Pancreas (tissue), 10 donors: ENCODE results near the gene GRAMD2B. TPM values are rescaled to one million over a fixed set of nuclear protein-coding genes. Genes with fewer than 3 reads are reported as not detected.

Experiments used
- ATAC-seq, 4 donors: fragments of 200-7000 bp; cut with Tn5 transposase; one replicate each; pipeline versions ENCODE4 v1.8.0 to v1.9.1; 2020; ENCODE audit warnings: mild to moderate bottlenecking in 4 of 4, moderate library complexity in 4 of 4
- DNase-seq, 6 donors: peaks; one replicate each; pipeline ENCODE4 v3.0.0-alpha.2; 2020
- FAIRE-seq: peaks from 2 replicates; lab custom pipeline; 2012; peaks lifted over from hg19 to GRCh38; lab: Jason Lieb, UNC
- H3K27ac ChIP-seq, 4 donors: fragments of 200-600 bp; sonication (generic); 1 replicate in 3 of 4; 2 replicates in 1 of 4; pipeline versions ENCODE4 v1.5.0 to v1.8.0; 2020
- H3K27me3 ChIP-seq, 4 donors: fragments of 200-600 bp; one replicate each; pipeline ENCODE4 v1.8.0; 2021
- H3K36me3 ChIP-seq, 3 donors: fragments of 200-600 bp; sonication (generic) in 1 of 3; one replicate each; pipeline versions ENCODE4 v1.5.0 to v1.8.0; 2020 to 2021
- H3K4me1 ChIP-seq, 3 donors: fragments of 200-600 bp; one replicate each; pipeline ENCODE4 v1.8.0; 2021
- H3K4me3 ChIP-seq, 4 donors: fragments of 200-600 bp; sonication (generic) in 2 of 4; one replicate each; pipeline versions ENCODE4 v1.5.0 to v1.8.0; 2020 to 2021
- H3K9me3 ChIP-seq, 4 donors: fragments of 200-600 bp; one replicate each; pipeline ENCODE4 v1.8.0; 2021
- WGBS, 2 donors: extraction: QIAGEN DNeasy Blood & Tissue Kit; methylation state at CpG; one replicate each; pipeline ENCODE4 v1.1.7; 2013; 5-methylcytosine and 5-hydroxymethylcytosine counted together
- intact Hi-C, 3 donors: fragments of 100-400 bp; cut with DNase I; formaldehyde crosslinking; loops; one replicate each; pipeline versions ENCODE4 v1.11.1 to v1.14.2; 2022
- polyA plus RNA-seq, 2 donors: library from polyadenylated mRNA; stranded (reverse); fragments of 200-250 nt; gene quantifications; one replicate each; pipeline ENCODE4 v1.2.3, GENCODE V29; 2013
- total RNA-seq, 6 donors: library from RNA; stranded (reverse); fragmentation: NEBNext Ultra II Directional in 4 of 6; extraction: Animal tissue kit (Norgen Biotek cat#: 25700) in 4 of 6; gene quantifications; one replicate each; pipeline versions ENCODE4 v1.2.1 to v1.2.4, GENCODE V29; 2021 to 2023
- TF ChIP-seq, protein P1 (sequence below), 4 donors: fragments of 200-600 bp; sonication (generic) in 3 of 4; IDR thresholded peaks; one replicate each; pipeline versions ENCODE4 v1.5.0 to v1.8.0; 2021; ENCODE audit warnings: antibody characterized with exemption in 4 of 4
- donor health status: healthy with polysubstance abuse.
- donor health status: DM: no; HTN: no; CAD: no; lungs with moderate emphysema.
- donor health status: DM: no; HTN: no; CAD: no.
- donor health status: control.
- donor health status: control.
- donor health status: Bipolar disorder and iron deficiency.
- donor health status: DM: yes; HTN: yes; CAD: no.
- donor health status: DM: no; HTN: no; CAD: no.
- donor health status: DM: no; HTN: no; CAD: no.
- donor health status: DM: yes; HTN: yes; CAD: no.

GRAMD2B gene
- total and polyA plus RNA-seq, 8 donors: 4.4 to 11.8 (median 6.5) TPM

DNA sequence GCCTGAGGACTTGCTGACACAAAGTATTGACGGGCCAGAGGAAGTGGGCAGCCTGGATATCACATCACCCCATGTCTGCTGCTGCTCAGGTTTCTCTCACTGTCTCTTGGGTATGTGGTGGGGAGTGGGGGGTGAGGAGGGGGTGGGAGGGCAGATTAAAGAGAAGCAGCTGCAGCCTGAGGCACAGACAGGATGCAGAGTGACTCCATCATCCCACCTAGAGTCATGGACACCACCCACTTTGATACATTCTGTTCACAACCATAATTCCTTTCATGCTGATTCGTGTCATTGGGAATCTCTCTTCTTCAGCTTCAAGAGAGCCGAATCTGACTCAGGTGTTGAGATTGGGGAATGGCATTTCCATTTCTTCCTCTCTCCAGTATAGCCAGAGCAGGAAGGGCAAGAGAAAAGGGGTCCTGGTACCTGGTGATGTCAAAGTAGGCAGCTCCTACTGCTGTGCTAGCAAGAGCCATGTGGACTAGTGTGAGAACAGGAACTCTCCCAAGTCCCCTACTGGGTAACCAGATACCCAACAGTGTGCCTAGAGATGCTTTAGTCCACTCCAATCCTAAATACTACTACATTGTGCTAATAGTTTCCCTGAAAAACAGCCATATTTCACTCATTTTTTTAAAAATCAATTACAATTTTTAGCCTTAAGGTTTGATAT, 22.4 kb downstream of the GRAMD2B start:
- Histone ChIP-seq H3K36me3 (no peaks in the 10 kb centered on the region), H3K4me3 (no peak overlapping the region), H3K27ac (no peak overlapping the region), H3K4me1 (no peaks in the 10 kb centered on the region), H3K9me3 (no peaks in the 10 kb centered on the region), H3K27me3 (no peaks in the 10 kb centered on the region)
- intact Hi-C loops: no loop called here
- WGBS, 2 donors: 88 to 92% methylated on average over 3 of the region's 3 CpGs
- DNase-seq (no peak), ATAC-seq (no peak), FAIRE-seq (no peak)
- TF ChIP-seq, protein P1, sequence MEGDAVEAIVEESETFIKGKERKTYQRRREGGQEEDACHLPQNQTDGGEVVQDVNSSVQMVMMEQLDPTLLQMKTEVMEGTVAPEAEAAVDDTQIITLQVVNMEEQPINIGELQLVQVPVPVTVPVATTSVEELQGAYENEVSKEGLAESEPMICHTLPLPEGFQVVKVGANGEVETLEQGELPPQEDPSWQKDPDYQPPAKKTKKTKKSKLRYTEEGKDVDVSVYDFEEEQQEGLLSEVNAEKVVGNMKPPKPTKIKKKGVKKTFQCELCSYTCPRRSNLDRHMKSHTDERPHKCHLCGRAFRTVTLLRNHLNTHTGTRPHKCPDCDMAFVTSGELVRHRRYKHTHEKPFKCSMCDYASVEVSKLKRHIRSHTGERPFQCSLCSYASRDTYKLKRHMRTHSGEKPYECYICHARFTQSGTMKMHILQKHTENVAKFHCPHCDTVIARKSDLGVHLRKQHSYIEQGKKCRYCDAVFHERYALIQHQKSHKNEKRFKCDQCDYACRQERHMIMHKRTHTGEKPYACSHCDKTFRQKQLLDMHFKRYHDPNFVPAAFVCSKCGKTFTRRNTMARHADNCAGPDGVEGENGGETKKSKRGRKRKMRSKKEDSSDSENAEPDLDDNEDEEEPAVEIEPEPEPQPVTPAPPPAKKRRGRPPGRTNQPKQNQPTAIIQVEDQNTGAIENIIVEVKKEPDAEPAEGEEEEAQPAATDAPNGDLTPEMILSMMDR (IDR thresholded peaks at IDR 0.05): no peak

DNA sequence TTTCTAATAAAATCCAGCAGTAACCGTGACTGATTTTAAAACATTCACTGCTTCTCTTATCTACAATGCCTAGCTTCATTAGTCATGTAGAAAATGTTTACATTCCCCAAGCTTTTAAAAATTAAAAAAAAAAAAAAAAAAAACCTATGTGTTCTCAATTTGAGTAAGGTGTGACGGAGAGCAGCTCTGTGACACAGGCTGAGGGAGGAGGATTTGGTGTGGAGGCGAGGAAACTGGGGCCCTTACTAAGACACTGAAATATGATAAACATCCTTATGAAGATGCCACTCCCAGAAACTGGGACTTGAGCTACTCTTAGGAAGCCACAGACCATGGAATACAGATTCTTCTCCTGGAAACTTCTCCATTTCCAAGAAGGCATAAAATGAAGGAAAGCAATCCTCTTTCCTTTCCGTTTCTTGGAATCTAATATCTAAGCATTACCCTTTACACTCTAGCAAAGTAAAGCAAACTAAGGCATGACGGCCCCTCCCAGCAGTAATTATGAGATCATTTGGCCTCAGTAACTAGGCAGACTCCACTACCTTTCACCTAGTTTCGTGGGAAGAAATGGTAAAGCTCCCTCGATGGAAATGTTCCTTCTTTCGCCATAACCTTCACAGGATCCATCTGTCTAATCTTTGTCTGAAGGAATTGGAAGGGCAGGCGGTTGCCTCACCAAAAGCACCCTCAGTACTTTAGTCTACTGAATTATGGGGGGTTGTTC, 23.5 kb downstream of the GRAMD2B start:
- Histone ChIP-seq H3K36me3 (no peaks in the 10 kb centered on the region), H3K4me3 (no peak overlapping the region), H3K4me1 (no peaks in the 10 kb centered on the region), H3K27me3 (no peaks in the 10 kb centered on the region), H3K27ac (no peak overlapping the region), H3K9me3 (no peaks in the 10 kb centered on the region)
- FAIRE-seq: no peak
- TF ChIP-seq, protein P1 (IDR thresholded peaks at IDR 0.05): no peak
- 93% methylated on average over 9 of the region's 9 CpGs for WGBS, 2 donors
- no peak for DNase-seq
- ATAC-seq: no peak
- intact Hi-C loops: no loop called here

DNA sequence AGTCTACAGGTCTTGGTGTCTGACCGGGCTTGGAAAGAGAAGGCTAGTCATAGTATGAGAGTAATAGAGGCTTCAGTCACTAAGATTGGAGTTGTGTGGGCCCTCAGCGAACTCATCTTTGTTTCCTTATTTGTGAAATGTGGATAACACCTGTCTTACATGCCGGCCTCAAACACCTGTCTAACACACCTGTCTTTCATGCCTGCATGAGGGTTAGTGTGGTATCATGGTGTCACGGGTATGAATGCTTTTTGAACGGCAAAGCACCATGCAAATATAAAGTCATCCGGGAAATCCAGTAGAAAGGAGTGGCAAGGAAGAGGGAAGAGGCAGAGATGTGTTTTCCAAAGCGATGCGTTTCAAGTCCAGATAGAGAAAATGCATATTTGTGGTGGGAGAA, 25.5 kb downstream of the GRAMD2B start:
- Histone ChIP-seq H3K4me3 (no peak overlapping the region), H3K9me3 (no peaks in the 10 kb centered on the region), H3K27ac (no peak overlapping the region), H3K36me3 (no peaks in the 10 kb centered on the region), H3K4me1 (no peaks in the 10 kb centered on the region), H3K27me3 (no peaks in the 10 kb centered on the region)
- DNase-seq (no peak), ATAC-seq (no peak), FAIRE-seq (no peak)
- TF ChIP-seq, protein P1 (IDR thresholded peaks at IDR 0.05): no peak
- 86 to 94% methylated on average over 8 of the region's 8 CpGs for whole genome bisulfite sequencing, 2 donors
- intact Hi-C loops: no loop called here

DNA sequence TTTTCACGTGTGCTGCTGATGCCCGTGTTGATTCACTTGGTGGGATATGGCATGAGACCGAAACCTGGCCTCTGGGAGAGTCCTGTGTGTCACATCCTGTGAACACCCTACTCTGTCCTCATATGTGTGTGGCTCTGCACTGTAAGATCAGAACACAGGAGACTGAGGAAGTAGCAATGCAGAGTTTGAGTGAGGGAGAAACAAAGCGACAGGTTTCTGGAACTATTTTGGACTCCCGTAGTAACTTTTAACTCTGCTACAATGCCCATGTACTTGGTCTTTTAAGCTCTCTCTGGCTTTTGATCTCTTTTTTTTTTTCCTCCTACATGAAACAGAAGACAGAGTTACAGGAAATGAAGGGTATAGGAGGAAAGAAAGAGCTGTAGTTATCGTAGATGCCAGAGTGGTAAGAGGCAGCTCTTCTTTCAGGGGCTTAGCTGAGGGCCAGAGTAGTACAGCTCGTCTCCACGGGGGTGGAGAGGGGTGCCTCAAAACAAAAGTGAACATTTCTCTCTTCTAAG, 26.6 kb downstream of the GRAMD2B start:
- Histone ChIP-seq H3K4me3 (no peak overlapping the region), H3K27ac (no peak overlapping the region), H3K4me1 (no peaks in the 10 kb centered on the region), H3K36me3 (no peaks in the 10 kb centered on the region), H3K27me3 (no peaks in the 10 kb centered on the region), H3K9me3 (no peaks in the 10 kb centered on the region)
- FAIRE-seq (no peak), ATAC-seq (peak in 2 of 4 donors; percentile 35 to 67), DNase-seq (no peak)
- 74 to 78% methylated on average over 8 of the region's 8 CpGs for WGBS, 2 donors
- TF ChIP-seq, protein P1 (IDR thresholded peaks at IDR 0.05): no peak
- intact Hi-C loops: no loop called here

DNA sequence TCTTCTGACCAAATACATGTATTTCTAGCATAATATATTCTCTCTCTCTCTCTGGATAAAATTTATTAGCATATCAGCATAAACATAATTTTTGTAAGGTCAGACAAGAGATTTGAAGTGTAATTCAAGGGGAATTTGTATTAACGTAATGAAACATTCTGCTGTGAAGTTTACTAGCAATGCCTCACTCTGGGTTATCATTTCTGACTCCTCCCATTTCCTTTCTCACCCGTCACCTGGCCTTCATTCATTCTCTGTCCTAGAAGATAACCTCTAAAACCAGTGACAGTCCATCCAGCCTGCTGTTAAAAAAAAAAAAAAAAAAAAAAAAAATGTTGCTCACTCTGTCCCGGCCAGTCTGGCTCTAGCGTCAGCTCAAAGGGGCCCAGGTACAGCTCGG, 27.1 kb downstream of the GRAMD2B start:
- no peaks in the 10 kb centered on the region for H3K27me3 ChIP-seq
- no peaks in the 10 kb centered on the region for H3K4me1 ChIP-seq
- 92 to 96% methylated on average over 5 of the region's 5 CpGs for WGBS, 2 donors
- H3K27ac ChIP-seq: no peak overlapping the region
- DNase-seq (no peak), ATAC-seq (no peak), FAIRE-seq (no peak)
- H3K9me3 ChIP-seq: no peaks in the 10 kb centered on the region
- intact Hi-C loops: no loop called here
- no peak overlapping the region for H3K4me3 ChIP-seq
- TF ChIP-seq, protein P1 (IDR thresholded peaks at IDR 0.05): no peak
- H3K36me3 ChIP-seq: no peaks in the 10 kb centered on the region
